DND-41 (cell line): ENCODE data around the gene DIS3L.
A peak's percentile ranks its signal among the peaks of the same experiment; 100 is the strongest.

ENCODE experiments used
- ATAC-seq: fragments of 200-7000 bp; cut with Tn5 transposase; 3 replicates; pipeline ENCODE4 v1.9.1; 2021; ENCODE audit warnings: low read depth; ENCODE audit not compliant: insufficient read depth
- DNase-seq: peaks from one replicate; pipeline ENCODE4 v3.0.0-alpha.2; 2020
- H2AFZ ChIP-seq: 2 replicates; pipeline ENCODE4 v1.6.0; 2012; ENCODE audit warnings: low read depth, low read length
- H3K27ac ChIP-seq: 2 replicates; pipeline ENCODE4 v1.5.1; 2012; ENCODE audit warnings: low read length, inconsistent platforms
- H3K27me3 ChIP-seq: fragments of 200-600 bp; sonication (generic); 2 replicates; pipeline ENCODE4 v1.6.0; 2012; ENCODE audit warnings: low read length, mild to moderate bottlenecking, inconsistent platforms; ENCODE audit not compliant: insufficient read depth, poor library complexity
- H3K36me3 ChIP-seq: 2 replicates; pipeline ENCODE4 v1.5.1; 2012; ENCODE audit warnings: low read length, inconsistent platforms; ENCODE audit not compliant: insufficient read depth
- H3K4me1 ChIP-seq: 2 replicates; pipeline ENCODE4 v1.5.1; 2012; ENCODE audit warnings: mild to moderate bottlenecking, low read length; ENCODE audit not compliant: insufficient read depth
- H3K4me2 ChIP-seq: 2 replicates; pipeline ENCODE4 v1.6.0; 2012; ENCODE audit warnings: mild to moderate bottlenecking, moderate library complexity, low read length, inconsistent platforms; ENCODE audit not compliant: insufficient read depth
- H3K4me3 ChIP-seq, 2 experiments: fragments of 200-600 bp in 1 of 2; shearing (Covaris generic) in 1 of 2; 2 replicates each; pipeline ENCODE4 v1.5.1; 2012 to 2016; ENCODE audit warnings: inconsistent platforms in 2 of 2, low read length in 2 of 2, mild to moderate bottlenecking in 2 of 2, low read depth in 1 of 2, moderate library complexity in 1 of 2
- H3K79me2 ChIP-seq: 2 replicates; pipeline ENCODE4 v1.6.0; 2012; ENCODE audit warnings: low read length, inconsistent platforms; ENCODE audit not compliant: insufficient read depth
- H3K9ac ChIP-seq: 2 replicates; pipeline ENCODE4 v1.6.0; 2012; ENCODE audit warnings: low read depth, mild to moderate bottlenecking, inconsistent platforms, low read length, moderate library complexity
- H3K9me3 ChIP-seq: 2 replicates; pipeline ENCODE4 v1.5.1; 2012; ENCODE audit warnings: low read length, moderate library complexity, mild to moderate bottlenecking, inconsistent platforms; ENCODE audit not compliant: insufficient read depth, severe bottlenecking
- H4K20me1 ChIP-seq: 2 replicates; pipeline ENCODE4 v1.6.0; 2012; ENCODE audit warnings: low read length; ENCODE audit not compliant: insufficient read depth
- CTCF ChIP-seq: IDR thresholded peaks from 2 replicates; pipeline ENCODE4 v1.5.1; 2012; ENCODE audit warnings: borderline replicate concordance, low read length, moderate library complexity, mild to moderate bottlenecking; ENCODE audit not compliant: poor library complexity, severe bottlenecking; ENCODE audit errors: extremely low read depth
- EZH2 ChIP-seq: IDR thresholded peaks from 3 replicates; pipeline ENCODE4 v1.6.1; 2012; ENCODE audit warnings: borderline replicate concordance, low read depth, mild to moderate bottlenecking, moderate library complexity, low read length, inconsistent platforms; ENCODE audit not compliant: severe bottlenecking

DIS3L gene

GRCh38 chr15:66269326-66270090 is 23.9 kb upstream of the DIS3L start:
- Histone ChIP-seq H3K4me3 (no peak overlapping the region), H3K9ac (no peak overlapping the region), H3K27me3 (peaks cover 2% of the 10 kb centered on the region), H4K20me1 (no peaks in the 10 kb centered on the region), H3K9me3 (no peaks in the 10 kb centered on the region), H2AFZ (no peak overlapping the region), H3K4me1 (no peaks in the 10 kb centered on the region), H3K36me3 (no peaks in the 10 kb centered on the region), H3K4me2 (no peak overlapping the region), H3K27ac (no peak overlapping the region), H3K79me2 (no peaks in the 10 kb centered on the region)
- peak; percentile 22 for DNase-seq
- peak; percentile 63; the same call in 2 of the 3 replicates for ATAC-seq
- no peak for TF ChIP-seq EZH2
- no peak for TF ChIP-seq CTCF

- H3K27ac ChIP-seq = no peak overlapping the region
- DNase-seq (no peak), ATAC-seq (no peak)
- H3K9me3 ChIP-seq = no peaks in the 10 kb centered on the region
- H3K79me2 ChIP-seq = no peaks in the 10 kb centered on the region
- H3K4me3 ChIP-seq = no peak overlapping the region
- peaks cover 2% of the 10 kb centered on the region for H3K27me3 ChIP-seq
- no peaks in the 10 kb centered on the region for H3K4me1 ChIP-seq
- H2AFZ ChIP-seq = no peak overlapping the region
- H3K9ac ChIP-seq = no peak overlapping the region
- H3K4me2 ChIP-seq = no peak overlapping the region
- H4K20me1 ChIP-seq = no peaks in the 10 kb centered on the region
- TF ChIP-seq EZH2 (no peak), CTCF (no peak)
- H3K36me3 ChIP-seq = no peaks in the 10 kb centered on the region
These were observed 22.4 kb upstream of the DIS3L start for GRCh38 chr15:66270932-66271331.

DNA sequence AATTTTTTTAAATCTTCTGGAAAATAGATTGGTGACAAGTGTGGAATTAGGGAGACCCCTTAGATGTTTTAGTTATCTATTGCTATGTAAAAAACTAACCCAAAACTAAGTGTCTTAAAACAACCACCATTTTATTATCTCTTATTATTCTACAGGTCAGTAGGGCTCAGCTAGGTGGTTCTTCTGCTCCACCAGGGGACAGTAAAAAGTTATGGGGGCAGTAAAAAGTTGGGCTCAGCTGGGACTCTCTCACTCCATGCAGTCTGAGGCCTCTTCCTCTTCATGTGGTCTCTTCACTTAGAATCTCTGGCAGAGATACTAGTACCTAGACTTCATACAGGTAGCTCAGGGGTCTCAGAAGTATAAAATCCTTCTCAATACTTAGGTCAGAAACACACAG is 18.0 kb upstream of the DIS3L start:
- H3K9me3 ChIP-seq = no peaks in the 10 kb centered on the region
- H3K9ac ChIP-seq = no peak overlapping the region
- H2AFZ ChIP-seq = no peak overlapping the region
- no peaks in the 10 kb centered on the region for H3K27me3 ChIP-seq
- H3K4me1 ChIP-seq = no peaks in the 10 kb centered on the region
- H4K20me1 ChIP-seq = no peaks in the 10 kb centered on the region
- H3K36me3 ChIP-seq = no peaks in the 10 kb centered on the region
- DNase-seq = no peak
- H3K79me2 ChIP-seq = no peaks in the 10 kb centered on the region
- no peak for ATAC-seq
- H3K4me2 ChIP-seq = no peak overlapping the region
- no peak overlapping the region for H3K27ac ChIP-seq
- no peak overlapping the region for H3K4me3 ChIP-seq
- TF ChIP-seq EZH2 (no peak), CTCF (no peak)
